ENCODE data around the gene ARPC2. TPM values are rescaled to one million over a fixed set of nuclear protein-coding genes. Genes with fewer than 3 reads are reported as not detected.
A peak's percentile ranks its signal among the peaks of the same experiment; 100 is the strongest.

ARPC2 gene
- total RNA-seq, 1 experiment from 2014 or later: 284 TPM

DNA sequence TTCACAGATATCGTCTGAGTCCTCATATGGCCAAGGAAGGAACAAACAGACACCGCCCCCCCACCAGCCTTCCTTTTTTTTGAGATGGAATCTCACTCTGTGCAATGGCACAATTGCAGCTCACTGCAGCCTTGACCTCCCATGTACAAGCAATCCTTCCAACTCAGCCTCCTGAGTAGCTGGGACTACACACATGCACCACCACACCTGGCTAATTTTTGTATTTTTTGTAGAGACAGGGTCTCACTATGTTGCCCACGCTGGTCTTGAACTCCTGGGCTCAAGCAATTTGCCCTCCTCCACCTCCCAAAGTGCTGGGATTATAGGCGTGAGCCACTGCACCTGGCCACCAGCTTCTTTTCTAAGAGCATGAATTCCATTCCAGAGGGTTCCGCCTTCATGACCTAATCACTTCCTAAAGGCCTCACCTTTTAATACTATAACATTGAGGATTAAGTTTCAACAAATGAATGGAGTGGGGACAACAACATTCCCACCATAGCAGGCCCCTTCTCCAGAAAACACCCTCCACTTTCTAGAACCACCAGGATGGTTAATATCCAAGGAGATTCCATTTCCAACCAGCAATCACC lies 77.5 kb downstream of the ARPC2 start:
- Mint-ChIP-seq H3K4me3 (ENCODE audit: unreplicated experiment) (no peak overlapping the region), H3K27ac (ENCODE audit: low read depth, unreplicated experiment) (peak overlapping the region; percentile 86), H3K36me3 (ENCODE audit: insufficient read depth, unreplicated experiment) (no peaks in the 10 kb centered on the region), H3K27me3 (ENCODE audit: insufficient read depth, unreplicated experiment) (no peaks in the 10 kb centered on the region), H3K4me1 (ENCODE audit: insufficient read depth, unreplicated experiment) (peaks cover 37% of the 10 kb centered on the region), H3K9me3 (ENCODE audit: unreplicated experiment) (no peaks in the 10 kb centered on the region)
- POLR2A ChIA-PET: interaction anchor here (0.6 to 6.5 kb wide), 6 partner anchors 9 to 112 kb away, joined by 3 to 71 read pairs (median 12); partner anchors contain the start of genes AAMP and PNKD
- no TSS peak for BruUV-seq (replicated peaks)
- no peak for DNase-seq (ENCODE audit: unreplicated experiment)
- intact Hi-C loops (cut with micrococcal nuclease): no loop called here
- CTCF ChIA-PET: interaction anchor here (0.6 to 12.3 kb wide), 8 partner anchors 21 to 1880 kb away, joined by 3 to 215 read pairs (median 5); partner anchors contain the start of genes AAMP, CATIP and PNKD
- TF ChIP-seq CTCF (IDR thresholded peaks at IDR 0.05; ENCODE audit: unreplicated experiment): no peak

DNA sequence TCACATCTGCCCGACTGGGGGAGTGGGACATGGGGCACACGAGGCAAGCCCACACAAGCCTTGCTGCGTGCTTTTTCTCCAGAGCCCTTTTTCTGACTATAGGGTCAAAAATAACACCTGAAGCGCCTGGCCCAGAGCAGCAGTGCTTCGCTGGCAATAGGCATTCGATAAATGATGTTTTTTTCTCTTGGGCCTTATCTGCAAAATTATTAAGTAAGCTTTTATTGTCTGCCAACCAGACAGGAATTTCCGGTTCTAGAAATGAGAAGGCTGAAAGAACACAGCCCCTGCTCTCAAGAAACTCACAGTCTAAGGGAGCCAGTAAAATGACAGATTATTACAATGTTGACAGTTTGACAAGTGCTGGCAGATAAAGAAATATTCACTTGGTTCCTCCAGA lies 78.0 kb downstream of the ARPC2 start:
- Mint-ChIP-seq H3K27me3 (ENCODE audit: insufficient read depth, unreplicated experiment) (no peaks in the 10 kb centered on the region), H3K9me3 (ENCODE audit: unreplicated experiment) (no peaks in the 10 kb centered on the region), H3K4me1 (ENCODE audit: insufficient read depth, unreplicated experiment) (peaks cover 35% of the 10 kb centered on the region), H3K4me3 (ENCODE audit: unreplicated experiment) (no peak overlapping the region), H3K36me3 (ENCODE audit: insufficient read depth, unreplicated experiment) (no peaks in the 10 kb centered on the region), H3K27ac (ENCODE audit: low read depth, unreplicated experiment) (peak overlapping the region; percentile 86)
- CTCF ChIA-PET: interaction anchor here (0.6 to 12.3 kb wide), 8 partner anchors 22 to 339 kb away, joined by 3 to 215 read pairs (median 4); partner anchors contain the start of genes AAMP, CATIP and PNKD
- intact Hi-C loops (cut with micrococcal nuclease): no loop called here
- POLR2A ChIA-PET: interaction anchor here (0.6 to 6.5 kb wide), 6 partner anchors 10 to 111 kb away, joined by 3 to 71 read pairs (median 12); partner anchors contain the start of genes AAMP and PNKD
- BruUV-seq (replicated peaks): no TSS peak
- no peak for TF ChIP-seq CTCF (IDR thresholded peaks at IDR 0.05; ENCODE audit: unreplicated experiment)
- DNase-seq (ENCODE audit: unreplicated experiment): no peak

DNA sequence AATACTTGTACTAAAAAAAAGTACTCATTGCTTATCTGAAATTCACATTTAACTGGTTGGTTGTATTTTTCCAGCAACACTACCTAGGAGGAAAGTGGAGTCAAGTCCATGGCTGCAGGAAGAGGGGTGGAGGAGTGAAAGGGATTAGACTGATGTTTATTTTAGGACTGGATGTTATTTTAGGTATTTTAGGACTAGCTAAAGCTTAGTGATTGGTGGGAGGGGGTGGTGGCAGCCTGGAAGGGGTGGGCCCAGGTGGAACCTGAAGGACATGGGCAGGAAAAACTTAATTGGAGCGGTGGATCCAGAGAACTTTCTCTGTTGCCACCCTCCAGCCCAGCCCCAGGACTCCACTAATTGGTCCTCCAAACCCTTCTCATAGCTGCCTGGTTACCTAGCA lies 79.2 kb downstream of the ARPC2 start:
- Mint-ChIP-seq H3K27me3 (ENCODE audit: insufficient read depth, unreplicated experiment) (no peaks in the 10 kb centered on the region), H3K4me1 (ENCODE audit: insufficient read depth, unreplicated experiment) (peaks cover 26% of the 10 kb centered on the region), H3K4me3 (ENCODE audit: unreplicated experiment) (no peak overlapping the region), H3K36me3 (ENCODE audit: insufficient read depth, unreplicated experiment) (no peaks in the 10 kb centered on the region), H3K27ac (ENCODE audit: low read depth, unreplicated experiment) (peak overlapping the region; percentile 86), H3K9me3 (ENCODE audit: unreplicated experiment) (no peaks in the 10 kb centered on the region)
- no peak for DNase-seq (ENCODE audit: unreplicated experiment)
- CTCF ChIA-PET: interaction anchor here (0.7 to 12.3 kb wide), 8 partner anchors 9 to 396 kb away, joined by 3 to 215 read pairs (median 6); partner anchors contain the start of genes AAMP, CATIP and PNKD
- intact Hi-C loops (cut with micrococcal nuclease): no loop called here
- TF ChIP-seq CTCF (IDR thresholded peaks at IDR 0.05; ENCODE audit: unreplicated experiment): no peak
- no TSS peak for BruUV-seq (replicated peaks)
- POLR2A ChIA-PET: interaction anchor here (3.0 to 6.5 kb wide), 3 partner anchors 11 to 100 kb away, joined by 17 to 71 read pairs (median 19); partner anchors contain the start of genes AAMP and PNKD

DNA sequence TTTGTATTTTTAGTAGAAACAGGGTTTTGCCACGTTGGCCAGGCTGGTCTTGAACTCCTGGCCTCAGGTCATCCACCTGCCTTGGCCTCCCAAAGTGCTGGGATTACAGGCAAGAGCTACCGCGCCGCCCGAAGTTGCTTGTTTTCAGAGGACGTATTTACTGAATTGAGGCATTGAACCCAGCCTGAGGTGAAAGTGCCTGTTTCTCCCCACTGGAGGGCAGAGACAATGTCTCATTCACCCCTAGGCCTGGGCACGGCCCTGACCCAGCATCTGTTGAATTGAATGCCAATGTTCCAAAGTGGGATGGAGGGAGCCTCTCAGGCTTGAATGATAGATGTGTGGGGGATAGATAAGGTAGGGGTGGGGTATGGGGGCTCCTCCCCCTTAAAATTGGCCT lies 79.9 kb downstream of the ARPC2 start:
- Mint-ChIP-seq H3K36me3 (ENCODE audit: insufficient read depth, unreplicated experiment) (no peaks in the 10 kb centered on the region), H3K9me3 (ENCODE audit: unreplicated experiment) (no peaks in the 10 kb centered on the region)
- CTCF ChIA-PET: interaction anchor here (0.7 to 12.3 kb wide), 6 partner anchors 11 to 580 kb away, joined by 3 to 215 read pairs (median 15); partner anchors contain the start of genes AAMP, CATIP and PNKD

More for the DNA sequence above, 79.9 kb downstream of the ARPC2 start:
- Mint-ChIP-seq H3K4me1 (ENCODE audit: insufficient read depth, unreplicated experiment) (peaks cover 29% of the 10 kb centered on the region), H3K27me3 (ENCODE audit: insufficient read depth, unreplicated experiment) (no peaks in the 10 kb centered on the region), H3K27ac (ENCODE audit: low read depth, unreplicated experiment) (peak overlapping the region; percentile 94), H3K4me3 (ENCODE audit: unreplicated experiment) (no peak overlapping the region)
- TF ChIP-seq CTCF (IDR thresholded peaks at IDR 0.05; ENCODE audit: unreplicated experiment): no peak
- intact Hi-C loops (cut with micrococcal nuclease): no loop called here
- no TSS peak for BruUV-seq (replicated peaks)
- peak; percentile 33 for DNase-seq (ENCODE audit: unreplicated experiment)
- POLR2A ChIA-PET: interaction anchor here (3.0 to 6.5 kb wide), 2 partner anchors 11 to 25 kb away, joined by 19 to 71 read pairs; partner anchors contain the start of genes AAMP and PNKD
